Erythroblast (primary cell): ENCODE results near the gene SUMO2.
A peak's percentile ranks its signal among the peaks of the same experiment; 100 is the strongest.

Experiments used
- GATA1 ChIP-seq: IDR thresholded peaks from 2 replicates; pipeline ENCODE4 v1.6.1; 2011; ENCODE audit warnings: low read depth, mild to moderate bottlenecking, control low read depth, low read length, moderate library complexity
- POLR2A ChIP-seq: IDR thresholded peaks from 2 replicates; pipeline ENCODE4 v1.6.1; 2011; ENCODE audit warnings: mild to moderate bottlenecking, low read length

- peak; percentile 95 for TF ChIP-seq POLR2A
- peak; percentile 21 for TF ChIP-seq GATA1
These were observed 58.5 kb downstream of the SUMO2 start for GRCh38 chr17:75124041-75124818.
